ENCODE results near the gene SEMA4B. TPM values are rescaled to one million over a fixed set of nuclear protein-coding genes. Genes with fewer than 3 reads are reported as not detected.
A peak's percentile ranks its signal among the peaks of the same experiment; 100 is the strongest.

SEMA4B gene
- total and polyA plus RNA-seq, 9 of the 15 experiments (the other 6 are each of a cell fraction or from before 2014, with no cell fraction given): 1.3 to 33.6 (median 11.0) TPM

- TF ChIP-seq MAZ (CRISPR knock-in tag; conservative IDR thresholded peaks at IDR 0.05 in 1 of 2, IDR thresholded peaks at IDR 0.05 in 1 of 2) (peak; percentile 71; a peak in 3 of 4 replicates), SP1 (CRISPR knock-in tag; IDR thresholded peaks at IDR 0.05) (peak; percentile 37; the same call in 1 of the 2 replicates), MYBL2 (IDR thresholded peaks at IDR 0.05; ENCODE audit: low read depth) (no peak), MYBL2 (CRISPR knock-in tag; IDR thresholded peaks at IDR 0.05; ENCODE audit: borderline replicate concordance) (no peak), CCNT2 (IDR thresholded peaks at IDR 0.05; ENCODE audit: borderline replicate concordance, extremely low read depth, insufficient read length, low read depth, low read length) (peak; percentile 82), RFX1 (IDR thresholded peaks at IDR 0.05) (no peak), POLR2A (conservative IDR thresholded peaks at IDR 0.05) (peak; percentile 53; the same call in 1 of the 2 replicates), ARID4B (CRISPR knock-in tag; IDR thresholded peaks at IDR 0.05) (peak; percentile 72), SOX6 (IDR thresholded peaks at IDR 0.05) (no peak), GTF2B (IDR thresholded peaks at IDR 0.05; ENCODE audit: extremely low read depth, insufficient read length) (no peak), TSC22D4 (tag; IDR thresholded peaks at IDR 0.05) (no peak), SIN3B (IDR thresholded peaks at IDR 0.05; ENCODE audit: low read depth) (peak; percentile 34; the same call in 1 of the 2 replicates), TCF7L2 (IDR thresholded peaks at IDR 0.05; ENCODE audit: low read depth, low read length) (no peak), POLR2AphosphoS5 (IDR thresholded peaks at IDR 0.05; ENCODE audit: control insufficient read depth, insufficient read depth, low read depth, low read length) (0 out of 2 replicates have a peak, but pooled peaks have one; percentile 21), MAX (CRISPR knock-in tag; IDR thresholded peaks at IDR 0.05) (peak; percentile 46), PCBP2 (IDR thresholded peaks at IDR 0.05; ENCODE audit: low read depth, low read length, poor library complexity, severe bottlenecking) (peak; percentile 30), ESRRA (IDR thresholded peaks at IDR 0.05; ENCODE audit: borderline replicate concordance, low read depth) (no peak), ZBTB7A (IDR thresholded peaks at IDR 0.05; ENCODE audit: borderline replicate concordance, control insufficient read depth, low read depth, low read length) (peak; percentile 94; the same call in 1 of the 2 replicates), FUS (optimal IDR thresholded peaks at IDR 0.05; ENCODE audit: low read depth, low read length) (peak; percentile 60), RBFOX2 (IDR thresholded peaks at IDR 0.05; ENCODE audit: low read depth, low read length) (peak; percentile 69), EGR1 (conservative IDR thresholded peaks at IDR 0.05) (0 out of 2 replicates have a peak, but pooled peaks have one; percentile 39), NFATC3 (IDR thresholded peaks at IDR 0.05) (no peak), TBP (optimal IDR thresholded peaks at IDR 0.05; ENCODE audit: low read depth, low read length) (peak; percentile 35)
Observed at GRCh38 chr15:90201130-90201943, at the start of gene SEMA4B (continued).
